ENCODE data around the gene OTOG.
A peak's percentile ranks its signal among the peaks of the same experiment; 100 is the strongest.

The OTOG gene

GRCh38 chr11:17541330-17541885 is 5.7 kb upstream of the OTOG start:
- H3K27me3 ChIP-seq (ENCODE audit: insufficient read depth, low read length) = peaks cover 12% of the 10 kb centered on the region
- no peak overlapping the region for H3K9ac ChIP-seq (ENCODE audit: low read depth, low read length)
- H3K9me3 ChIP-seq (ENCODE audit: insufficient read depth, low read depth, low read length) = no peaks in the 10 kb centered on the region
- H3K36me3 ChIP-seq (ENCODE audit: insufficient read depth, low read length) = no peaks in the 10 kb centered on the region
- H3K4me1 ChIP-seq (ENCODE audit: insufficient read depth, low read length) = peaks cover 8% of the 10 kb centered on the region; the same call in 1 of the 2 replicates
- 92% methylated on average over 4 of the region's 4 CpGs for WGBS
- no peak overlapping the region for H3K27ac ChIP-seq (ENCODE audit: low read depth, low read length)
- no peak overlapping the region for H3K4me3 ChIP-seq (ENCODE audit: low read length)

- H3K27ac ChIP-seq (ENCODE audit: low read depth, low read length) = no peak overlapping the region
- no peak overlapping the region for H3K9ac ChIP-seq (ENCODE audit: low read depth, low read length)
- 93% methylated on average over 4 of the region's 4 CpGs for WGBS
- no peaks in the 10 kb centered on the region for H3K36me3 ChIP-seq (ENCODE audit: insufficient read depth, low read length)
- H3K9me3 ChIP-seq (ENCODE audit: insufficient read depth, low read depth, low read length) = no peaks in the 10 kb centered on the region
- H3K4me1 ChIP-seq (ENCODE audit: insufficient read depth, low read length) = peaks cover 12% of the 10 kb centered on the region; the same call in 1 of the 2 replicates
- no peak overlapping the region for H3K4me3 ChIP-seq (ENCODE audit: low read length)
- peaks cover 16% of the 10 kb centered on the region for H3K27me3 ChIP-seq (ENCODE audit: insufficient read depth, low read length)
Observed at GRCh38 chr11:17542249-17542648, 4.8 kb upstream of the OTOG start.

- Histone ChIP-seq H3K4me3 (ENCODE audit: low read length) (no peak overlapping the region), H3K27ac (ENCODE audit: low read depth, low read length) (no peak overlapping the region), H3K9ac (ENCODE audit: low read depth, low read length) (no peak overlapping the region), H3K36me3 (ENCODE audit: insufficient read depth, low read length) (no peaks in the 10 kb centered on the region), H3K9me3 (ENCODE audit: insufficient read depth, low read depth, low read length) (no peaks in the 10 kb centered on the region), H3K27me3 (ENCODE audit: insufficient read depth, low read length) (peaks cover 24% of the 10 kb centered on the region), H3K4me1 (ENCODE audit: insufficient read depth, low read length) (peaks cover 12% of the 10 kb centered on the region; the same call in 1 of the 2 replicates)
- 85% methylated on average over 2 of the region's 2 CpGs for WGBS
Observed at GRCh38 chr11:17543041-17543440, 4.0 kb upstream of the OTOG start.

- Histone ChIP-seq H3K9ac (ENCODE audit: low read depth, low read length) (peak overlapping the region; percentile 18; the same call in 1 of the 2 replicates), H3K27ac (ENCODE audit: low read depth, low read length) (no peak overlapping the region)
- WGBS = 58% methylated on average over 16 of the region's 17 CpGs
Observed at GRCh38 chr11:17543574-17544180, 3.4 kb upstream of the OTOG start.

GRCh38 chr11:17544181-17544622 is 2.9 kb upstream of the OTOG start, which contains the start of gene USH1C:
Gene USH1C (minus strand): TSS chr11:17544416. CDS start chr11:17544307, 109 bp downstream.
- peaks cover 12% of the 10 kb centered on the region; the same call in 1 of the 2 replicates for H3K4me1 ChIP-seq (ENCODE audit: insufficient read depth, low read length)
- no peaks in the 10 kb centered on the region for H3K36me3 ChIP-seq (ENCODE audit: insufficient read depth, low read length)
- peak within 1 kb of the TSS; percentile 18; the same call in 1 of the 2 replicates for H3K9ac ChIP-seq (ENCODE audit: low read depth, low read length)
- peak within 1 kb of the TSS; percentile 61 for H3K4me3 ChIP-seq (ENCODE audit: low read length)
- no peaks in the 10 kb centered on the region for H3K9me3 ChIP-seq (ENCODE audit: insufficient read depth, low read depth, low read length)
- WGBS = 12% methylated on average over 32 of the region's 32 CpGs
- H3K27ac ChIP-seq (ENCODE audit: low read depth, low read length) = no peak within 1 kb of the TSS
- H3K27me3 ChIP-seq (ENCODE audit: insufficient read depth, low read length) = peaks cover 26% of the 10 kb centered on the region

More at GRCh38 chr11:17543574-17544180, 3.4 kb upstream of the OTOG start:
- Histone ChIP-seq H3K27me3 (ENCODE audit: insufficient read depth, low read length) (peaks cover 26% of the 10 kb centered on the region), H3K4me1 (ENCODE audit: insufficient read depth, low read length) (peaks cover 12% of the 10 kb centered on the region; the same call in 1 of the 2 replicates), H3K9me3 (ENCODE audit: insufficient read depth, low read depth, low read length) (no peaks in the 10 kb centered on the region), H3K4me3 (ENCODE audit: low read length) (peak overlapping the region; percentile 61), H3K36me3 (ENCODE audit: insufficient read depth, low read length) (no peaks in the 10 kb centered on the region)

- Histone ChIP-seq H3K36me3 (ENCODE audit: insufficient read depth, low read length) (no peaks in the 10 kb centered on the region), H3K9ac (ENCODE audit: low read depth, low read length) (no peak overlapping the region), H3K27me3 (ENCODE audit: insufficient read depth, low read length) (peaks cover 26% of the 10 kb centered on the region), H3K4me3 (ENCODE audit: low read length) (no peak overlapping the region), H3K9me3 (ENCODE audit: insufficient read depth, low read depth, low read length) (no peaks in the 10 kb centered on the region), H3K4me1 (ENCODE audit: insufficient read depth, low read length) (peaks cover 12% of the 10 kb centered on the region; the same call in 1 of the 2 replicates), H3K27ac (ENCODE audit: low read depth, low read length) (no peak overlapping the region)
- 95% methylated on average over 2 of the region's 2 CpGs for WGBS
Observed at GRCh38 chr11:17546240-17546639, 819 bp upstream of the OTOG start.

- Histone ChIP-seq H3K4me1 (ENCODE audit: insufficient read depth, low read length) (peaks cover 6% of the 10 kb centered on the region; the same call in 1 of the 2 replicates), H3K27me3 (ENCODE audit: insufficient read depth, low read length) (peaks cover 26% of the 10 kb centered on the region), H3K9ac (ENCODE audit: low read depth, low read length) (no peak overlapping the region), H3K27ac (ENCODE audit: low read depth, low read length) (no peak overlapping the region), H3K4me3 (ENCODE audit: low read length) (no peak overlapping the region; the same call in 1 of the 2 replicates), H3K36me3 (ENCODE audit: insufficient read depth, low read length) (no peaks in the 10 kb centered on the region), H3K9me3 (ENCODE audit: insufficient read depth, low read depth, low read length) (no peaks in the 10 kb centered on the region)
- 70% methylated on average over 9 of the region's 9 CpGs for WGBS
Observed at GRCh38 chr11:17547932-17548331, 873 bp downstream of the OTOG start.

- no peaks in the 10 kb centered on the region for H3K9me3 ChIP-seq (ENCODE audit: insufficient read depth, low read depth, low read length)
- H3K4me3 ChIP-seq (ENCODE audit: low read length) = no peak overlapping the region
- peaks cover 5% of the 10 kb centered on the region; the same call in 1 of the 2 replicates for H3K4me1 ChIP-seq (ENCODE audit: insufficient read depth, low read length)
- H3K27me3 ChIP-seq (ENCODE audit: insufficient read depth, low read length) = peaks cover 22% of the 10 kb centered on the region
- no peak overlapping the region for H3K27ac ChIP-seq (ENCODE audit: low read depth, low read length)
- WGBS = 63% methylated on average over 6 of the region's 6 CpGs
- H3K36me3 ChIP-seq (ENCODE audit: insufficient read depth, low read length) = no peaks in the 10 kb centered on the region
- H3K9ac ChIP-seq (ENCODE audit: low read depth, low read length) = no peak overlapping the region
Observed at GRCh38 chr11:17548444-17548843, 1.4 kb downstream of the OTOG start.

- Histone ChIP-seq H3K27me3 (ENCODE audit: insufficient read depth, low read length) (peaks cover 15% of the 10 kb centered on the region), H3K27ac (ENCODE audit: low read depth, low read length) (no peak overlapping the region), H3K9me3 (ENCODE audit: insufficient read depth, low read depth, low read length) (no peaks in the 10 kb centered on the region), H3K9ac (ENCODE audit: low read depth, low read length) (no peak overlapping the region), H3K4me1 (ENCODE audit: insufficient read depth, low read length) (peaks cover 5% of the 10 kb centered on the region; the same call in 1 of the 2 replicates), H3K36me3 (ENCODE audit: insufficient read depth, low read length) (no peaks in the 10 kb centered on the region), H3K4me3 (ENCODE audit: low read length) (no peak overlapping the region)
- WGBS = 81% methylated on average over 12 of the region's 12 CpGs
Observed at GRCh38 chr11:17550450-17551346, 3.6 kb downstream of the OTOG start.

GRCh38 chr11:17551347-17552040 is 4.4 kb downstream of the OTOG start:
- no peak overlapping the region for H3K4me3 ChIP-seq (ENCODE audit: low read length)
- H3K9me3 ChIP-seq (ENCODE audit: insufficient read depth, low read depth, low read length) = no peaks in the 10 kb centered on the region
- no peak overlapping the region for H3K9ac ChIP-seq (ENCODE audit: low read depth, low read length)
- H3K27me3 ChIP-seq (ENCODE audit: insufficient read depth, low read length) = peaks cover 13% of the 10 kb centered on the region
- peaks cover 4% of the 10 kb centered on the region; the same call in 1 of the 2 replicates for H3K4me1 ChIP-seq (ENCODE audit: insufficient read depth, low read length)
- WGBS = 75% methylated on average over 7 of the region's 7 CpGs
- H3K27ac ChIP-seq (ENCODE audit: low read depth, low read length) = no peak overlapping the region
- no peaks in the 10 kb centered on the region for H3K36me3 ChIP-seq (ENCODE audit: insufficient read depth, low read length)

All from HUES64 (cell line).